HepG2 (cell line): ENCODE results near the gene FURIN. TPM values are rescaled to one million over a fixed set of nuclear protein-coding genes. Genes with fewer than 3 reads are reported as not detected.
A peak's percentile ranks its signal among the peaks of the same experiment; 100 is the strongest.

ENCODE experiments used
- ARNTL ChIP-seq: sonication (generic); formaldehyde crosslinking; IDR thresholded peaks from 2 replicates; pipeline ENCODE4 v1.4.0; 2020; ENCODE audit warnings: mild to moderate bottlenecking, missing genetic modification reagents
- BORCS8-MEF2B ChIP-seq: sonication (generic); formaldehyde crosslinking; IDR thresholded peaks from 2 replicates; pipeline ENCODE4 v1.8.0; 2022; ENCODE audit warnings: mild to moderate bottlenecking, missing genetic modification reagents
- ETV5 ChIP-seq: IDR thresholded peaks from 2 replicates; pipeline ENCODE4 v1.6.1; 2018; ENCODE audit warnings: missing biosample characterization, missing genetic modification reagents, inconsistent platforms, borderline replicate concordance
- KAT8 ChIP-seq: IDR thresholded peaks from 2 replicates; pipeline ENCODE4 v1.6.1; 2016; ENCODE audit warnings: missing genetic modification reagents, missing compliant biosample characterization
- MAFK ChIP-seq, 2 experiments: IDR thresholded peaks in 1 of 2; conservative IDR thresholded peaks in 1 of 2; 2 replicates each; pipeline ENCODE4 v1.6.1; 2011; ENCODE audit warnings: improper control_type of control experiment in 2 of 2, low read length in 2 of 2
- MLLT10 ChIP-seq: sonication (generic); formaldehyde crosslinking; IDR thresholded peaks from 2 replicates; pipeline ENCODE4 v1.4.0; 2020; ENCODE audit warnings: missing genetic modification reagents
- MTA1 ChIP-seq: sonication (generic); formaldehyde crosslinking; IDR thresholded peaks from 2 replicates; pipeline ENCODE4 v1.4.0; 2020; ENCODE audit warnings: missing genetic modification reagents, mild to moderate bottlenecking, borderline replicate concordance
- NBN ChIP-seq: fragments of 450-650 bp; conservative IDR thresholded peaks from 2 replicates; pipeline ENCODE4 v1.6.1; 2017
- NCOA1 ChIP-seq: sonication (generic); formaldehyde crosslinking; IDR thresholded peaks from 2 replicates; pipeline ENCODE4 v1.9.0; 2021; ENCODE audit warnings: missing genetic modification reagents
- NFIC ChIP-seq: IDR thresholded peaks from 2 replicates; pipeline ENCODE4 v1.6.1; 2012; ENCODE audit warnings: mild to moderate bottlenecking, low read length, inconsistent platforms
- PLRG1 ChIP-seq: fragments of 450-650 bp; conservative IDR thresholded peaks from 2 replicates; pipeline ENCODE4 v1.6.1; 2016
- SMC3 ChIP-seq: IDR thresholded peaks from 2 replicates; pipeline ENCODE4 v1.6.1; 2011; ENCODE audit warnings: low read length, improper control_type of control experiment
- TCF12 ChIP-seq, 2 experiments: fragments of 450-650 bp in 1 of 2; sonication (generic) in 1 of 2; formaldehyde crosslinking in 1 of 2; IDR thresholded peaks; 2 replicates each; pipeline versions ENCODE4 v1.6.1 to v1.8.0; 2017 to 2022; ENCODE audit warnings: antibody characterized with exemption in 1 of 2, mild to moderate bottlenecking in 1 of 2, missing genetic modification reagents in 1 of 2, moderate library complexity in 1 of 2
- ZFP1 ChIP-seq: IDR thresholded peaks from 2 replicates; pipeline ENCODE4 v1.6.1; 2016
- ZNF264 ChIP-seq: sonication (generic); formaldehyde crosslinking; IDR thresholded peaks from 2 replicates; pipeline ENCODE4 v1.4.0; 2020; ENCODE audit warnings: missing genetic modification reagents
- ZNF678 ChIP-seq: sonication (generic); formaldehyde crosslinking; IDR thresholded peaks from 2 replicates; pipeline ENCODE4 v1.4.0; 2020; ENCODE audit warnings: mild to moderate bottlenecking, missing genetic modification reagents
- polyA plus RNA-seq, 8 experiments: library from polyadenylated mRNA; depleted of rRNA in 3 of 8; stranded (reverse) in 7 of 8; unstranded in 1 of 8; fragments of >200 nt; fragmentation: Illumina TruSeq in 4 of 8; extraction: Trizol in 4 of 8; gene quantifications; 2 replicates each; pipeline versions ENCODE4 v1.2.1 to v1.2.3, GENCODE V29; 2011 to 2016; ENCODE audit warnings: low read depth in 4 of 8, missing spikeins in 1 of 8, mixed read lengths in 1 of 8; ENCODE audit not compliant: insufficient read depth in 1 of 8
- total RNA-seq, 5 experiments: library from RNA; depleted of rRNA; stranded (reverse); fragments of >200 nt; fragmentation: Illumina TruSeq; extraction: Trizol; gene quantifications; 2 replicates each; pipeline ENCODE4 v1.2.3, GENCODE V29; 2016; ENCODE audit warnings: low read depth in 1 of 5
- TF ChIP-seq, protein P1 (sequence below): sonication (generic); formaldehyde crosslinking; IDR thresholded peaks from 2 replicates; pipeline ENCODE4 v1.8.0; 2022; ENCODE audit warnings: missing genetic modification reagents, low read depth, mild to moderate bottlenecking, borderline replicate concordance
- TF ChIP-seq, protein P2 (sequence below): IDR thresholded peaks from 2 replicates; pipeline ENCODE4 v1.6.1; 2012; ENCODE audit warnings: low read length, improper control_type of control experiment
- TF ChIP-seq, protein P3 (sequence below), 2 experiments: sonication (generic) in 1 of 2; formaldehyde crosslinking in 1 of 2; IDR thresholded peaks; 2 replicates each; pipeline versions ENCODE4 v1.6.1 to v1.9.0; 2014 to 2022; ENCODE audit warnings: antibody characterized with exemption in 1 of 2, borderline replicate concordance in 1 of 2, inconsistent platforms in 1 of 2, low read depth in 1 of 2, missing genetic modification reagents in 1 of 2

Gene FURIN
- total and polyA plus RNA-seq, 2 of the 13 experiments (the other 11 are each of a cell fraction or from before 2014, with no cell fraction given): 15.2 to 17.4 TPM

DNA sequence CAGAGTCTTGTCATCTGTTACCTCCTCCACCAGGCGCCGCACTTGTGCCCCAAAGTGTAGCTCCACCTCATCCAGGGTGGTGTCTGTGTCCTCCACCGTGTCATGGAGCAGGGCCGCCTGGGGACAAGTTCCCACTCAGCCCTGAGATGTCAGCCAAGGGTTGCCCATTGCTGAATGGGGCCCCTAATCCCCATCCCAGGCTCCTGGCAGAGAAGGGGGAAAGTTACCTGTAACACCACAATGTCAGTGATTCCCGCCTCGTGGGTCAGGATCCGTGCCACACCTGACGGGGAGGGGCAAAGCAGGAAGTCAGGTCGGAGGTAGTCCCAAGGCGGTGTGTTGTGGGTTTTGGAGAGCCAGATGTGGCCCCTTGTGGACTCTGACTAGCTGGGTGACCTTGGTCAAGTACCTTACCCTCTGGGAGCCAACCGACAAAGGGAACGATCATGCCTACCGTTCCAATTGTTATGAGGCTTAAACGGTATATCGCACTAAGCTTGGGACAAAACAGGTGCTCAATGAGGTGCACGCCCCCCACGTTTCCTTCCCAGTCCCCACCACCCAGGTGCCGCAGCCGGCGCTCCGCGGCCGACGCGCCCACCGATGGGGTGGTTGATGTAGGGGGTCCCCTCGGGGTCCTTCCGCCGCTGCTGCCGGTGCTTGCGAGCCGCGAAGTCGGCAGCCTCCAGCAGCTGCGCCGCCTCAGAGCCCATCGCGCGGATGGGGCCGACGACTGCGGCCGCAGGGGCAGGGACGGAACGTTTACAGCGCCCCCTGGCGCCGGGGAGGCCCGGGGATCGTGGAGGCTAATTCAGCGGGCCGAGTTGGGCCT, 63.7 kb downstream of the FURIN start, which contains the start of gene HDDC3 (continued):
- TF ChIP-seq MAFK (conservative IDR thresholded peaks at IDR 0.05 in 1 of 2, IDR thresholded peaks at IDR 0.05 in 1 of 2; ENCODE audit: low read length in 2 of 2): no peak
- TF ChIP-seq, protein P1, sequence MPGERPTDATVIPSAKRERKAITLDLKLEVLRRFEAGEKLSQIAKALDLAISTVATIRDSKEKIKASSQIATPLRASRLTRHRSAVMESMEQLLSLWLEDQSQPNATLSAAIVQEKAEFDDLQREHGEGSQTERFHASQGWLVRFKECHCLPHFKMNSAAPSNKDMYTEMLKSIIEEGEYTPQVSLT (CRISPR knock-in tag): no peak
- peak; percentile 46 for TF ChIP-seq ETV5 (CRISPR knock-in tag)
- 0 out of 2 replicates have a peak, but pooled peaks have one; percentile 30 for TF ChIP-seq ARNTL (CRISPR knock-in tag)
- no peak for TF ChIP-seq ZFP1 (CRISPR knock-in tag)
- TF ChIP-seq ZNF264 (CRISPR knock-in tag): peak; percentile 64; the same call in 1 of the 2 replicates
- TF ChIP-seq ZNF678: no peak
- TF ChIP-seq MLLT10: no peak
- TF ChIP-seq, protein P2, sequence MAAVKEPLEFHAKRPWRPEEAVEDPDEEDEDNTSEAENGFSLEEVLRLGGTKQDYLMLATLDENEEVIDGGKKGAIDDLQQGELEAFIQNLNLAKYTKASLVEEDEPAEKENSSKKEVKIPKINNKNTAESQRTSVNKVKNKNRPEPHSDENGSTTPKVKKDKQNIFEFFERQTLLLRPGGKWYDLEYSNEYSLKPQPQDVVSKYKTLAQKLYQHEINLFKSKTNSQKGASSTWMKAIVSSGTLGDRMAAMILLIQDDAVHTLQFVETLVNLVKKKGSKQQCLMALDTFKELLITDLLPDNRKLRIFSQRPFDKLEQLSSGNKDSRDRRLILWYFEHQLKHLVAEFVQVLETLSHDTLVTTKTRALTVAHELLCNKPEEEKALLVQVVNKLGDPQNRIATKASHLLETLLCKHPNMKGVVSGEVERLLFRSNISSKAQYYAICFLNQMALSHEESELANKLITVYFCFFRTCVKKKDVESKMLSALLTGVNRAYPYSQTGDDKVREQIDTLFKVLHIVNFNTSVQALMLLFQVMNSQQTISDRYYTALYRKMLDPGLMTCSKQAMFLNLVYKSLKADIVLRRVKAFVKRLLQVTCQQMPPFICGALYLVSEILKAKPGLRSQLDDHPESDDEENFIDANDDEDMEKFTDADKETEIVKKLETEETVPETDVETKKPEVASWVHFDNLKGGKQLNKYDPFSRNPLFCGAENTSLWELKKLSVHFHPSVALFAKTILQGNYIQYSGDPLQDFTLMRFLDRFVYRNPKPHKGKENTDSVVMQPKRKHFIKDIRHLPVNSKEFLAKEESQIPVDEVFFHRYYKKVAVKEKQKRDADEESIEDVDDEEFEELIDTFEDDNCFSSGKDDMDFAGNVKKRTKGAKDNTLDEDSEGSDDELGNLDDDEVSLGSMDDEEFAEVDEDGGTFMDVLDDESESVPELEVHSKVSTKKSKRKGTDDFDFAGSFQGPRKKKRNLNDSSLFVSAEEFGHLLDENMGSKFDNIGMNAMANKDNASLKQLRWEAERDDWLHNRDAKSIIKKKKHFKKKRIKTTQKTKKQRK: no peak
- no peak for TF ChIP-seq TCF12 (IDR thresholded peaks at IDR 0.05)
- 0 out of 2 replicates have a peak, but pooled peaks have one; percentile 30 for TF ChIP-seq TCF12 (CRISPR knock-in tag; IDR thresholded peaks at IDR 0.05)
- peak; percentile 31; the same call in 1 of the 2 replicates for TF ChIP-seq SMC3
- TF ChIP-seq BORCS8-MEF2B (CRISPR knock-in tag): peak; percentile 71
- no peak for TF ChIP-seq PLRG1
- TF ChIP-seq NFIC: no peak
- peak; percentile 90 for TF ChIP-seq NCOA1
- peak; percentile 67; the same call in 1 of the 2 replicates for TF ChIP-seq MTA1 (CRISPR knock-in tag)
- no peak for TF ChIP-seq NBN
- TF ChIP-seq, protein P3, sequence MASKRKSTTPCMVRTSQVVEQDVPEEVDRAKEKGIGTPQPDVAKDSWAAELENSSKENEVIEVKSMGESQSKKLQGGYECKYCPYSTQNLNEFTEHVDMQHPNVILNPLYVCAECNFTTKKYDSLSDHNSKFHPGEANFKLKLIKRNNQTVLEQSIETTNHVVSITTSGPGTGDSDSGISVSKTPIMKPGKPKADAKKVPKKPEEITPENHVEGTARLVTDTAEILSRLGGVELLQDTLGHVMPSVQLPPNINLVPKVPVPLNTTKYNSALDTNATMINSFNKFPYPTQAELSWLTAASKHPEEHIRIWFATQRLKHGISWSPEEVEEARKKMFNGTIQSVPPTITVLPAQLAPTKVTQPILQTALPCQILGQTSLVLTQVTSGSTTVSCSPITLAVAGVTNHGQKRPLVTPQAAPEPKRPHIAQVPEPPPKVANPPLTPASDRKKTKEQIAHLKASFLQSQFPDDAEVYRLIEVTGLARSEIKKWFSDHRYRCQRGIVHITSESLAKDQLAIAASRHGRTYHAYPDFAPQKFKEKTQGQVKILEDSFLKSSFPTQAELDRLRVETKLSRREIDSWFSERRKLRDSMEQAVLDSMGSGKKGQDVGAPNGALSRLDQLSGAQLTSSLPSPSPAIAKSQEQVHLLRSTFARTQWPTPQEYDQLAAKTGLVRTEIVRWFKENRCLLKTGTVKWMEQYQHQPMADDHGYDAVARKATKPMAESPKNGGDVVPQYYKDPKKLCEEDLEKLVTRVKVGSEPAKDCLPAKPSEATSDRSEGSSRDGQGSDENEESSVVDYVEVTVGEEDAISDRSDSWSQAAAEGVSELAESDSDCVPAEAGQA (IDR thresholded peaks at IDR 0.05; ENCODE audit: low read depth): no peak
- TF ChIP-seq, protein P3 (CRISPR knock-in tag; IDR thresholded peaks at IDR 0.05; ENCODE audit: borderline replicate concordance): peak; percentile 33; the same call in 1 of the 2 replicates
- TF ChIP-seq KAT8 (CRISPR knock-in tag): peak; percentile 91
